Regular cardiac myocyte (primary cell): ENCODE data around the gene TNFRSF19. TPM values are rescaled to one million over a fixed set of nuclear protein-coding genes. Genes with fewer than 3 reads are reported as not detected.

Source experiments
- total RNA-seq: library from RNA; depleted of rRNA; stranded (reverse); fragments of >200 nt; gene quantifications from 2 replicates; pipeline ENCODE4 v1.2.3, GENCODE V29; 2014

TNFRSF19 gene, protein sequence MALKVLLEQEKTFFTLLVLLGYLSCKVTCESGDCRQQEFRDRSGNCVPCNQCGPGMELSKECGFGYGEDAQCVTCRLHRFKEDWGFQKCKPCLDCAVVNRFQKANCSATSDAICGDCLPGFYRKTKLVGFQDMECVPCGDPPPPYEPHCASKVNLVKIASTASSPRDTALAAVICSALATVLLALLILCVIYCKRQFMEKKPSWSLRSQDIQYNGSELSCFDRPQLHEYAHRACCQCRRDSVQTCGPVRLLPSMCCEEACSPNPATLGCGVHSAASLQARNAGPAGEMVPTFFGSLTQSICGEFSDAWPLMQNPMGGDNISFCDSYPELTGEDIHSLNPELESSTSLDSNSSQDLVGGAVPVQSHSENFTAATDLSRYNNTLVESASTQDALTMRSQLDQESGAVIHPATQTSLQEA
- 3.1 and 6.2 TPM in 2 replicates for total RNA-seq

GRCh38 chr13:23570099-23570920 lies at the start of gene TNFRSF19:
Gene TNFRSF19, plus strand, starts transcription at chr13:23570412. Its CDS starts 19,772 bp downstream, at chr13:23590184.

Other genes with a start within 250 kb of the TNFRSF19 start
- gene SACS, start 136.7 kb upstream of the TNFRSF19 start, total RNA-seq, result 97.0 and 116 TPM in 2 replicates